ENCODE measurements around the gene HSD3B7. TPM values are rescaled to one million over a fixed set of nuclear protein-coding genes. Genes with fewer than 3 reads are reported as not detected.
"Not testable (repeated sequence)": the region's sequence is repeated elsewhere in the genome, so short reads cannot be mapped to it uniquely, and the experiment has no call there.

HSD3B7 gene
- total RNA-seq, 1 experiment from 2014 or later: 5.5 TPM

DNA sequence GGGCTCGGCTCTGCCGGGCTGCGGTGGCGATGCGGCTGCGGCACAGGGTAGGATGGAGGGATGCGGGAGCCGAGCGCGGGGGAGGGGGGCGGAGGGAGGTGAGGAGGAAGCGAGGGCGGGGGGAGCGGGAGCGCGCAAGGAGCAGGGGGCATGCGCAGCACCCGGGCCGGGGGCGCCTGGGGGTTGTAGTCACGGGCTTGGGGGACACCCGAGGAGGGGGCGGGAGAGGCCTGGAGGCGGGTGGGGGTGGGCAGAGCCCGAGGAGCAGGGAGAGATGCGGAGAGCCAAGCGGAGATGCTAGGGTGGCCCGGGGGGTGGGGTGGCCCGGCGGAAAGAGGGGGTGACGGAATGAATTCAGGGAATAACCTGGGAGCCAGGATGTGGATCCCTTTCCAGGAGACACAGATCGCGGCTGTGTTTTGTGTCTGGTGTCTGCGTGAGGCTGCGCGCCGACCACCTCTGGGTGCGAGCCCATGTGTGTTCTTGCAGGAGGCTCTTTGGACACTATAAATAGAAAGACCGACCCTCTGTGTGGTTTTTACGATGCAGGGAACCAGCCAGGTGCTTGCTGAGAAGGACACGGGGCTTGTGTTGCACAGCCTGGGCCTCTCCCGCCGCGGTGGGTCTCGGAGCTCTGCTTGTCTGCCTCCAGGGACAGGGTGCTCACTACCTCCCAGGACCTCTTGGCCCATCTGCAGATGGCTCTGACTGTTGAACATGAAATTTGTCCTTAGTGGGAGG lies 25.7 kb downstream of the HSD3B7 start, which contains the start of gene STX1B:
TSS of gene STX1B (minus strand) at position 54 of the 741 bp plus-strand sequence. CDS start 242 bp downstream, outside the sequence.
- Histone ChIP-seq H3K27ac (ENCODE audit: insufficient read length, low read depth, low read length) (no peak within 1 kb of the TSS), H3K4me2 (ENCODE audit: insufficient read depth, insufficient read length, low read length) (peak within 1 kb of the TSS; percentile 44), H4K91ac (ENCODE audit: insufficient read length, low read depth, low read length) (no peak within 1 kb of the TSS), H4K8ac (replicated peaks; ENCODE audit: insufficient read length, low read depth, low read length) (no peak within 1 kb of the TSS), H3K79me1 (ENCODE audit: insufficient read depth, low read depth, low read length, poor library complexity, severe bottlenecking) (no peaks in the 10 kb centered on the region), H2BK15ac (ENCODE audit: low read depth, low read length) (no peak within 1 kb of the TSS), H3T11ph (ENCODE audit: low read length) (no peak within 1 kb of the TSS), H4K20me1 (ENCODE audit: control insufficient read depth, insufficient read depth, insufficient read length) (no peaks in the 10 kb centered on the region), H4K5ac (ENCODE audit: insufficient read length, low read depth, low read length) (no peak within 1 kb of the TSS), H3K23ac (ENCODE audit: insufficient read length, low read depth, low read length) (no peak within 1 kb of the TSS), H2AFZ (ENCODE audit: low read length) (no peak within 1 kb of the TSS), H3K23me2 (ENCODE audit: insufficient read length, low read depth, low read length, poor library complexity, severe bottlenecking) (peaks cover 5% of the 10 kb centered on the region), H2BK5ac (ENCODE audit: insufficient read length, low read length) (no peak within 1 kb of the TSS), H3K18ac (ENCODE audit: insufficient read length, low read depth, low read length) (no peak within 1 kb of the TSS), H3K27me3 (ENCODE audit: insufficient read depth, low read length) (no peaks in the 10 kb centered on the region), H3K56ac (ENCODE audit: insufficient read length, low read depth, low read length) (no peak within 1 kb of the TSS), H3K79me2 (ENCODE audit: insufficient read depth, low read length) (no peaks in the 10 kb centered on the region), H2BK20ac (ENCODE audit: low read depth, low read length, poor library complexity, severe bottlenecking) (no peak within 1 kb of the TSS), H3K4me1 (ENCODE audit: insufficient read depth, low read length) (peaks cover 3% of the 10 kb centered on the region; the same call in 1 of the 2 replicates), H3K4ac (ENCODE audit: low read depth, low read length) (no peak within 1 kb of the TSS), H3K9me3 (ENCODE audit: control insufficient read depth, low read depth, low read length) (no peaks in the 10 kb centered on the region), H2BK12ac (ENCODE audit: insufficient read length, low read depth, low read length) (no peak within 1 kb of the TSS), H3K9ac (ENCODE audit: extremely low read depth, insufficient read length, low read length) (no peak within 1 kb of the TSS), H2AK5ac (ENCODE audit: insufficient read length, low read length) (no peak within 1 kb of the TSS), H3K14ac (ENCODE audit: insufficient read depth, low read length) (no peak within 1 kb of the TSS; the same call in 1 of the 2 replicates), H2BK120ac (ENCODE audit: low read depth, low read length, poor library complexity, severe bottlenecking) (no peak within 1 kb of the TSS)
- DNase-seq: peak; percentile 81
- TF ChIP-seq, protein P1, sequence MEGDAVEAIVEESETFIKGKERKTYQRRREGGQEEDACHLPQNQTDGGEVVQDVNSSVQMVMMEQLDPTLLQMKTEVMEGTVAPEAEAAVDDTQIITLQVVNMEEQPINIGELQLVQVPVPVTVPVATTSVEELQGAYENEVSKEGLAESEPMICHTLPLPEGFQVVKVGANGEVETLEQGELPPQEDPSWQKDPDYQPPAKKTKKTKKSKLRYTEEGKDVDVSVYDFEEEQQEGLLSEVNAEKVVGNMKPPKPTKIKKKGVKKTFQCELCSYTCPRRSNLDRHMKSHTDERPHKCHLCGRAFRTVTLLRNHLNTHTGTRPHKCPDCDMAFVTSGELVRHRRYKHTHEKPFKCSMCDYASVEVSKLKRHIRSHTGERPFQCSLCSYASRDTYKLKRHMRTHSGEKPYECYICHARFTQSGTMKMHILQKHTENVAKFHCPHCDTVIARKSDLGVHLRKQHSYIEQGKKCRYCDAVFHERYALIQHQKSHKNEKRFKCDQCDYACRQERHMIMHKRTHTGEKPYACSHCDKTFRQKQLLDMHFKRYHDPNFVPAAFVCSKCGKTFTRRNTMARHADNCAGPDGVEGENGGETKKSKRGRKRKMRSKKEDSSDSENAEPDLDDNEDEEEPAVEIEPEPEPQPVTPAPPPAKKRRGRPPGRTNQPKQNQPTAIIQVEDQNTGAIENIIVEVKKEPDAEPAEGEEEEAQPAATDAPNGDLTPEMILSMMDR (conservative IDR thresholded peaks at IDR 0.05): no peak
- H3K4me3 Mint-ChIP-seq: peak within 1 kb of the TSS; percentile 72 to 86
- peaks cover 38% of the 10 kb centered on the region for H3K27me3 Mint-ChIP-seq (ENCODE audit: low read depth)
- H3K27ac Mint-ChIP-seq: peak within 1 kb of the TSS in 2 of 3 experiments; percentile 41 to 81; a peak in 1 of 7 replicates
- H3K36me3 Mint-ChIP-seq (ENCODE audit: insufficient read depth in 1 of 3, low read depth in 3 of 3): no peaks in the 10 kb centered on the region; a peak in 1 of 7 replicates
- H3K4me1 Mint-ChIP-seq: peaks cover 24 to 38% of the 10 kb centered on the region in 2 experiments
- no peaks in the 10 kb centered on the region; a peak in 1 of 5 replicates for H3K9me3 Mint-ChIP-seq
- WGBS (ENCODE audit: extremely low coverage, insufficient read length, low lambda C conversion rate): no CpG with 5 or more reads among the region's 45 CpGs

DNA sequence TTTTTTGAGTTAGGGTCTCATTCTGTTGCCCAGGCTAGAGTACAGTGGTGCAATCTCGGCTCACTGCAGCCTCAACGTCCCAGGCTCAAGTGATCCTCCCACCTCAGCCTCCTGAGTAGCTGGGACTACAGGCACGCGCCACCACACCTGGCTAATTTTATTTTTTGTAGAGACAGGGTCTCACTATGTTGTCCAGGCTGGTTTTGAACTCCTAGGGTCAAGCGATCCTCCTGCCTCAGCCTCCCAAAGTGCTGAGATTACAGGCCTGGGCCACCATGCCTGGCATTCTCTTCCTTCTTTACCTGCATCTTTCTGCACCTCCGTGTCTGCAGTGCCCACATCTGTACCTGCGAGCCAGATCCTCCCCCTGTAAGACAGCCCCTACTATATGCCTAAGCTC lies 26.8 kb downstream of the HSD3B7 start:
- peaks cover 20 to 31% of the 10 kb centered on the region in 2 experiments for H3K4me1 Mint-ChIP-seq
- not testable (repeated sequence) for H4K91ac ChIP-seq (ENCODE audit: insufficient read length, low read depth, low read length); H3K4ac ChIP-seq (ENCODE audit: low read depth, low read length); H3K27ac ChIP-seq (ENCODE audit: insufficient read length, low read depth, low read length); H3K14ac ChIP-seq (ENCODE audit: insufficient read depth, low read length); H4K5ac ChIP-seq (ENCODE audit: insufficient read length, low read depth, low read length); H3K27me3 ChIP-seq (ENCODE audit: insufficient read depth, low read length); H3K23ac ChIP-seq (ENCODE audit: insufficient read length, low read depth, low read length); H4K8ac ChIP-seq (replicated peaks; ENCODE audit: insufficient read length, low read depth, low read length); H2AK5ac ChIP-seq (ENCODE audit: insufficient read length, low read length); H3K4me1 ChIP-seq (ENCODE audit: insufficient read depth, low read length); H2BK12ac ChIP-seq (ENCODE audit: insufficient read length, low read depth, low read length); H3K9ac ChIP-seq (ENCODE audit: extremely low read depth, insufficient read length, low read length); H3K56ac ChIP-seq (ENCODE audit: insufficient read length, low read depth, low read length); H2AFZ ChIP-seq (ENCODE audit: low read length); H3K9me3 ChIP-seq (ENCODE audit: control insufficient read depth, low read depth, low read length); H2BK120ac ChIP-seq (ENCODE audit: low read depth, low read length, poor library complexity, severe bottlenecking); H3K23me2 ChIP-seq (ENCODE audit: insufficient read length, low read depth, low read length, poor library complexity, severe bottlenecking); H3K27ac Mint-ChIP-seq; H4K20me1 ChIP-seq (ENCODE audit: control insufficient read depth, insufficient read depth, insufficient read length); H3T11ph ChIP-seq (ENCODE audit: low read length); H2BK15ac ChIP-seq (ENCODE audit: low read depth, low read length); DNase-seq; H3K79me1 ChIP-seq (ENCODE audit: insufficient read depth, low read depth, low read length, poor library complexity, severe bottlenecking); H3K79me2 ChIP-seq (ENCODE audit: insufficient read depth, low read length); H3K36me3 Mint-ChIP-seq (ENCODE audit: insufficient read depth in 1 of 3, low read depth in 3 of 3); H3K18ac ChIP-seq (ENCODE audit: insufficient read length, low read depth, low read length); H2BK5ac ChIP-seq (ENCODE audit: insufficient read length, low read length); H2BK20ac ChIP-seq (ENCODE audit: low read depth, low read length, poor library complexity, severe bottlenecking); H3K4me2 ChIP-seq (ENCODE audit: insufficient read depth, insufficient read length, low read length); H3K9me3 Mint-ChIP-seq
- no CpG with 5 or more reads among the region's 7 CpGs for WGBS (ENCODE audit: extremely low coverage, insufficient read length, low lambda C conversion rate)
- H3K4me3 Mint-ChIP-seq: peak overlapping the region; percentile 72 to 86; a peak in 4 of 5 replicates
- peaks cover 38% of the 10 kb centered on the region for H3K27me3 Mint-ChIP-seq (ENCODE audit: low read depth)
